ENCODE measurements around the gene BAHCC1.

The BAHCC1 gene

DNA sequence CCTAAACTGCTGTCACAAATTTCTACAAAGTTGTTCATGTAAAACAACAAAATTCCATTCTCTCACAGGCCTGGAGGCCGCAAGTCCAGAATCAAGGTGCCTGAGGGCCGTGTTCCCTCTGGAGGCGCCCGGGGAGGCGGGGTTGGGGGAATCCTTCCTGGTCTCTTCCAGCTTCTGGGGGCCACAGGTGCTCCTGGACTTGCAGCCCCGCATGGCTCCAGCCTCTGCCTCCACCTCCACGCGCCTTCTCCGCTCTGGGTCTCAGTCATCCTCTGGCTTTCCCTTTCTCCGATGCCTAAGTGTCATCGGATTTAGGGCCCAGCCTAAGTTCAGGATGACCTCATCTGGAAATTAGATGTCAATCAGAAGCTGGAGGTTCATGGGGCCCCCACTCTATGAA lies 28.6 kb upstream of the BAHCC1 start:
- DNase-seq (ENCODE audit: low read depth in 2 of 3, low spot score in 2 of 3) = no peak

DNA sequence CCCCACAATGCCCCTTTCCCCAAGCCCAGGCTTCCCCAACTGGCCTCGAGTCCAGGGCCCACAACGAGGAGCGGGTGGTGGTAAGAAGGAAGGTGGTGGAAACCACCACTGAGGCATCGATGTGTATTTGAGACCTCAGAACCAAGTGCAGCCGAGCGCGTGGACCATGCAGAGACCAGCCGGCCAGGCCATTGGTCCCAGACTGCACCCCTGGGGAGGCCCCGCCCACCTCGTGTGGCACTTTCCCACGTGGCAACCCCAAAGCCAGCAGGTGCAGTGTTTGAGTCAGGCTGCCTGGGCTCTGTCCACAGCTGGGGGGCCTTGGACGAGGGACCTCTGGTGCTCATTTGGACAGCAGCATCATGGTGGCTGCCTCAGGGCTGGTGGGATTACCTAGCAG lies 28.1 kb upstream of the BAHCC1 start:
- no peak for DNase-seq (ENCODE audit: low read depth in 2 of 3, low spot score in 2 of 3)

- no peak for DNase-seq (ENCODE audit: low read depth in 2 of 3, low spot score in 2 of 3)
These were observed 26.9 kb upstream of the BAHCC1 start for GRCh38 chr17:81368161-81369022.

- DNase-seq (ENCODE audit: low read depth in 2 of 3, low spot score in 2 of 3) = no peak
These were observed 25.0 kb upstream of the BAHCC1 start for GRCh38 chr17:81370294-81370693.

DNA sequence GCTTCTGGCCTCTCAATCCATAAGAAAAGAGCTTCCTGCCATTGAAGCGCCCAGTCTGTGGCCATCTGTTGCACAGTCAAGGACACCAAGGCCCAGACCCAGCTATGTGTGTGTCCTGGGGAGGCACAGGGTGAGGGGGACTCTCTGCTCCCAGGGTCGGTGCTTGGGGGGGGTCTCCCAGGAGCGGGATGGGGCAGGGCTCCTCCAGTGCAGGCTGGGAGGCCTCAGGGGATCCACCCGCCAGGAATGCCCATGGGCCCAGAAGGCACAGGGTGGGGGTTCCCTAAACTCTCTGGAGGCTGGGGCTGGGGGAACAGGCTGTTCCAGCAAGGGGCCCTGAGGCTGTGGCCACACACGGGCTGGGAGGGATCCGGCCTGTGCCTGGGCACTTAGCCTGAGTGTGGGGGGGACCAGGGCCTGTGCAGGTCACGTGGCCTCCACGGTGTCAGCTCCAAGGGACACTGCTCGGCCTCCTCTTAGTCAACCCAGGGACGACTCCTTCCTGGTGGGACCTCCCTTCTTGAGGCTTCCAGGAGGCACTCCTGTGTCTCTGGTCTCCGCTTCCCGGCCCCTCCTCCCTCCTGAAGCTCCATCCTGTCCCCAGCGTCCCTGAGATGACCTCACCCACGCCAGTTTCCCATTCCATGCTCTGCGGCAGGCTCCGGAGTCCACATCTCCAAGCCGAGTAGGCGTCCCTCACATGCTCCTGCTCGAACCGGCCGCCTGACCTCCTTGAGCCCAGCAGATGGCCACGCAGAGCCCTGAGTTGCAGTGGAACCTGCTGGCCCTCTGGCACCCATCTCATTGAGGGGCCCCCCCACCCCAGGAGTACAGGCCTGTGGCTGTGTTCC lies 23.1 kb upstream of the BAHCC1 start:
- DNase-seq (ENCODE audit: low read depth in 2 of 3, low spot score in 2 of 3) = no peak

- DNase-seq (ENCODE audit: low read depth in 2 of 3, low spot score in 2 of 3) = no peak
These were observed 21.6 kb upstream of the BAHCC1 start for GRCh38 chr17:81373536-81374160.

DNA sequence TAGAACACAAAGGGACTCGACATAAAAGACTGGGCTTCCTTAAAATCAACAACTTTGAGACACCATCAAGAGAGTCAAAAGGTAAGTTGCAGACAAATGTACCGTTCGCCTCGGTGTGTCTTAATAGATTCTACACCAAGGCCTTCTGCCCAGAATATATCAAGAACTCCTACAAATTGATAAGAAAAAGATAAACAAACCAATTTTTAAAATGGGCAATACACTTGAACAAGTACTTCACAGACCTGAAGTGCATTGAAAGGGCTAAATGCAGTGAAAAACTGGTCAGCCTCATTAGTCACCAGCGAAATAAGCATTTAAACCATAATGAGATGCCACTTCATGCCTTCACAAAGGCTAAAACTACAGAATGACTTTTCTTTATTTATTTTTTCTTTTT lies 20.4 kb upstream of the BAHCC1 start:
- no peak for DNase-seq (ENCODE audit: low read depth in 2 of 3, low spot score in 2 of 3)

- no peak for DNase-seq (ENCODE audit: low read depth in 2 of 3, low spot score in 2 of 3)
These were observed 18.1 kb upstream of the BAHCC1 start for GRCh38 chr17:81376946-81377714.

DNA sequence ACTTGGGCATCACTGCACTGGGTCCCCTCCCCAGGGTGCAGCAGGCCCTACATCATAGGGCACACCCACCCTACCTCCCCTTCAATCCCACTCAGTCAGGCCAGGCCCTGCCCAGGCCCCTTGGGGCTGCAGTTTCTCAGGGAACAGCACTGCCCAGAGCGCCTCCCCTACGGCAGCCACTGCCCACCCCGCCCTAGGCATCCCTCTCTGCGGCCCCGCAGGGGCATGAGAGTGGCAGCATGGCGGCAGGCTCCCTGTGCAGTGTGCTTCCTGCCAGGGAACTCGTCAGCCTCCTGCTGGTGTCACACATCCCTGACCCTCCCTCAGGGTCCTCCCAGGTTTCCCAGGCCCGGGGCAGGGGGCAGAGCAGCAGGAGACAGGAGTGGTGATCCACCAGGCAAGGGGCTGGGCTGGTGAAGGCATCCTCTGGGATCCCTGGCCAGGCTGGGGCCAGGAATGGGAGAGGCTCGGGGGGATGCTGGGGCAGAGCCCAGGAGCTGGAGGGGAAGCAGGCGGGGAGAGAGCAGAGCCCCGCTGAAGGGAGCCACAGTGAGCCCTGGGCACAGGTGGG lies 16.2 kb upstream of the BAHCC1 start:
- DNase-seq (ENCODE audit: low read depth in 2 of 3, low spot score in 2 of 3) = no peak

- no peak for DNase-seq (ENCODE audit: low read depth in 2 of 3, low spot score in 2 of 3)
These were observed 15.7 kb upstream of the BAHCC1 start for GRCh38 chr17:81379523-81379942.

DNA sequence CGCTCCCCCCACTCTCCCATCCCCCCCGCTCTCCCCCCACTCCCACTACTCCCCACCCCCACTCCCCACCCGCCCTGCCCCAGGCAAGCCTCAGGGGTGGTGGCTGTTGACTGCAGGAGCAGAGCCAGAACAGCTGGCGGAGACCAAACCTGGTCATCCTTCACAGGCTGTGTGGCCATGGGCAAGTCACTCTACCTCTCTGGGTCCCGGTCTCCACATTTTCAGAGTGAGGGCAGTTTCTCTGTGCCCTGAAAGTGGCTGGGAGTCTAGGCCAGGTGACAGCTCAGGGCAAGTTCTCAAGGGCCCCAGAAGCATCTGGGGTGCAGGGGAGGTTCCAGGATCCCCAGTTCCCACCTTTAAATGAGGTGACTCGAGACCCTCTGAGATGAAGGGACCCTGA lies 15.1 kb upstream of the BAHCC1 start:
- no peak for DNase-seq (ENCODE audit: low read depth in 2 of 3, low spot score in 2 of 3)

GRCh38 chr17:81380666-81381518 lies 14.4 kb upstream of the BAHCC1 start:
- DNase-seq (ENCODE audit: low read depth in 2 of 3, low spot score in 2 of 3) = no peak

DNA sequence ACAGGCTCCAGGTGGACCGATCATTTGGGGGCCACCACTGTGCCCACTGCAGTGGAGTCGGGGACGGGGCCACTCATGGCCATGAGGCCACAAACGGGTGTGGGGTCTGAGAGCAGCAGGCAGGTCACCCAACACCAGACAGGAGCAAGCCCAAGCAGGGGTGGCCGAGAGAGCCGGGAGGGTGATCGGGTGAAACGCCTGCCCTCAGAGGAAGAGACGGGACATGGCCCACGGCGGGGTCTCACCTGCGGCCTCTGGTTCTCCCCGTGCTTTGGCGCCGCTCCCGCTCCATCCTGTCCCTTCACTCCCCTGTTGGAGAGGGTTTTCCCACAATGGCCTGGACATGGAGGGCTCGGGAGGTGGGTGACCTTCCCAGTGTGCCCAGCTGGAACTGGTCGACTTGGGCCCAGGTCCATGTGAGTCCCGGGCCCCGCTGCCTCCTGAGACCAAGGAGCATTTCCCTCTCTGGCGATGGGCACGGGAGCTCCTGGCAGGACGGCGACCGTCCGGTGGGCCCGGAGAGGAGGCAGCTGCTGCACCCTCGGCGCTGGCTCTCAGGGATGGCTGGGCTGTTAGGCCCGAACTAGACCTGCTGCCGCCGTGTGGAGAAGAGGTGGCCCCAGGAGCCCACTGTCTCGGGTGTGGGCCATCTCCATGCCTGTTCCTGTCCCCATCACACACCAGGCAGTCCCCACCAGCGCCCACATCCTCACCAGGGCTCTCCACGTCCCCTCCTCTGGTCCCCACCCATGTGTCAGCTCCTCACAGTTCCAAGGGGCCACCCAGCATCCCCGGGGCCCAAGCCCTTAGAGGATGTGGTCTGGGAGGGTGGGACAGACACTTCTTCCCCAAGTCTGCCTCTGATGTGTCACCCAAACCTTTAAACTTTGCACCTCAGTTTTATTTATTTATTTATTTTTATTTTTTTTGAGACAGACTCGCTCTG lies 13.4 kb upstream of the BAHCC1 start:
- DNase-seq (ENCODE audit: low read depth in 2 of 3, low spot score in 2 of 3) = no peak

DNA sequence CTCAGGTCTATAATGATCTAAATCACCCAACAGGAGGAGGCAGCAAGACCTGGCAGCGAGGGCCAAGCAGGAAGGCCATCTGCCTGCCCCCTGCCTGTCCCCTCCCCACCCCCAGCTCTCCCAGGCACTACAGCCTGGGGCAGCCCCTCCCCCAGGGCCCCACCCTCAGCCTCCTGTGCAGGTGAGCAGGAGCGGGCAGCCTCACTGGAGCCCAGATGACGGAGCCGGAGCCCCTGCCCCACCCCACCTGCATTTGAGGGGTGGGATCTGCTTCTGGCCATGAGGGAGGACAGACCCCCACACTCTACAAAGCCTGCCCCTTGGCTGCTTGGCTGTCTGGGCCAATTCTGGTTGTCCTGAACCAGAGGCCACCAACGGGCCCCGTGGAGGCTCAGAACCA lies 12.4 kb upstream of the BAHCC1 start:
- no peak for DNase-seq (ENCODE audit: low read depth in 2 of 3, low spot score in 2 of 3)

DNA sequence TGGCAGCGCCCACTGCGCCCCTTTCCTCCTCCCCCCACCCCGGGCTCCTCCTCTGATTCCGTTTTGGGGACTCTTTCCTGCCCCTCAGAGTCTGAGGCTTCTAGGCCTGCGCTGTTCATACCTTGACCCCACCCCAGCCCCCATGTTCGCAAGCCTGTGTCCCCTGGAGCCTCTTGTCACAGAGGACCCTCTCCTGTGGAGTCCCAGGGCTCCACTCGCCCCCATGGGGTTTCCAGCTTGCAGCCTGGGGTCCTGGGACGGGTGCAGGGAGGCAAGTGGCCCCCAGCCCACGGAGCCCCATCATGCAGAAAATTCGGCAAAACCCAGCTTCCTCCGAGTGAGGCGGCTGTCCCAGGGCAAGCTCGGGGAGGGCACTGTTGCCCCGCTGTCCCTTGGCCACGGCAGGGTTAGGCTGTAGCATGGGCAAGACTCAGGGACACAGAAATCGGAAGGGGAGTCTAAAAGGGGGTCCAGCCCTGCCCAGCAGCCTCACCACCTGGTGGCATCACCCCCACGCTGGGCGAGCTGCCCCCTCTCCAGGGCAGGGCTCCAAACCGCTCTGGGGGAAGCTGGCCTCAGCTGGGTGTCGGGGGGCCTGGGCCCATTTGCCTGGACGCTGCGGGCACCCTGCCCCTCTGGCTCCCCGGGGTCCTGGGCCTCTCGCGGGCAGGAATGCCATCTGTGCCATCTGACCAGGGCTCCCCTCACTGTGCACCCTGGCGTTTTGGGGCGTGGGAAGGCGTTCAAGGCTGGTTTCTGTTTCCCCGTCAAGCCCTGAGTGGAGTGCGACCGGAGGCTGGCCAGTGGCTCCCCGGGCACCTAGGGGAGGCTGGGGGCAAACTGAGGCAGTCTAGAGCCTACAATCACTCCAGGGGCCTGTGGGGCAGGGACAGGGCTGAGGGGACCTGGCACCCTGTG lies 11.5 kb upstream of the BAHCC1 start:
- no peak for DNase-seq (ENCODE audit: low read depth in 2 of 3, low spot score in 2 of 3)

DNA sequence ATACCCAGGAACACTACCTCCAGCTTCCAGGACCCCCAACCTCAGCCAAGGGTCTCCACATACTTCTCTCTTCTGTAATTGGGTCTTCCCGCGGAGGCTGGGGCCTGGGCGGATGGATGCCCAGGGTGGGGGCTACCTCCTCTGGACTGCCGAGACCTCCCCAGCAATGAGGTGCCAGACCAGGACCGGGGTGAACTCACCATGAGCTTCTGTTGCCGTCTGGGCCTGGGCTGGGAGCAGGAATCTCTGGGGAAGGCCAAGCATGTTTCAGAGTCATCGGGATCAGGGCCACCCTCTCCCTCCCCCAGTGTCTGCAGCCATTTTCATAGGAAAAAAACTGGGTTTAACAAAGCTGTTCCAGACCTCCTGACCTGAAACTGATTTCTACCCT lies 10.3 kb upstream of the BAHCC1 start:
- no peak for DNase-seq (ENCODE audit: low read depth in 2 of 3, low spot score in 2 of 3)

DNA sequence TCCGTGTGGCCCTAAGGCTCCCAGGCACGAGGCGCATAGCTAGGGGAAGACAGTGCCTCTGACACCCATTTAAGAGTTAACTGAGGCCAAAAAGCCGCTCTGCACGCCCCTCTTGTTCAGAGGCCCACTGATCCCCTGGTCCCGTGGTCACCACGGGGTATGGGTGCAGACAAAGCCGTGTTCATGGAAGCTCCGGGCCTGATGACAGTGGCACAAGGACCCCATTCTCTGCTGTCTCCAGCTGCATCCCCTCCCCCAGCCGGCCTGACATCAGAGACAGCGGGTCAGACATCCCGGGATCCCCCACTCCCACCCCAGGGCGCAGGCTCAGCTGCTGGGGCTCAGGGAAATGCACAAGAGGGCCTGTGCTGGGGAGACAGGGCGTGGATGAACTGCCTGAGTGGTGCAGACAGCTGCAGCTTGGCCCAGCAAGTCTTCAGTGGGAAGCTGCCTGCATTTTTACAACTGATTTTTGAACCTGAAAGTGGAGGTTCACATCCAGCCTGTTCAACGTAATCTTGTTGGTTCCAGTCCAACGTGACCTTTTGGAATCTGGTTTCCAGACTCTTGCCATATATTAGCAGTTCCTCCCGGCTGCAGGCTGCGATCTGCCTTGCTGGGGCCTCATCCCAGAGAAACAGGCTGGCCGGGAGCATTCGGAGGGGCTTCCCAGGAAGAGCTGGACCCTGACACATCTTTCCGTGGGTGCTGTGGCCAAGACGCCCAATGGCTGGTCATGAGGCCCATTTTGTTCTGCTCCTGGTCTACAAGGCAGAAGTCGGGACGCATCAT lies 9.7 kb upstream of the BAHCC1 start:
- no peak for DNase-seq (ENCODE audit: low read depth in 2 of 3, low spot score in 2 of 3)

Measured in activated CD8-positive, alpha-beta memory T cell treated with anti-CD3 and anti-CD28 coated beads for 48 hours (primary cell).